Fibroblast of skin of back (primary cell): Measurements from ENCODE around the gene NAT16.
"Not testable (repeated sequence)": the region's sequence is repeated elsewhere in the genome, so short reads cannot be mapped to it uniquely, and the experiment has no call there.

Experiments
- DNase-seq: peaks from one replicate; pipeline ENCODE4 v3.0.0-alpha.2; 2013

Gene NAT16

DNA sequence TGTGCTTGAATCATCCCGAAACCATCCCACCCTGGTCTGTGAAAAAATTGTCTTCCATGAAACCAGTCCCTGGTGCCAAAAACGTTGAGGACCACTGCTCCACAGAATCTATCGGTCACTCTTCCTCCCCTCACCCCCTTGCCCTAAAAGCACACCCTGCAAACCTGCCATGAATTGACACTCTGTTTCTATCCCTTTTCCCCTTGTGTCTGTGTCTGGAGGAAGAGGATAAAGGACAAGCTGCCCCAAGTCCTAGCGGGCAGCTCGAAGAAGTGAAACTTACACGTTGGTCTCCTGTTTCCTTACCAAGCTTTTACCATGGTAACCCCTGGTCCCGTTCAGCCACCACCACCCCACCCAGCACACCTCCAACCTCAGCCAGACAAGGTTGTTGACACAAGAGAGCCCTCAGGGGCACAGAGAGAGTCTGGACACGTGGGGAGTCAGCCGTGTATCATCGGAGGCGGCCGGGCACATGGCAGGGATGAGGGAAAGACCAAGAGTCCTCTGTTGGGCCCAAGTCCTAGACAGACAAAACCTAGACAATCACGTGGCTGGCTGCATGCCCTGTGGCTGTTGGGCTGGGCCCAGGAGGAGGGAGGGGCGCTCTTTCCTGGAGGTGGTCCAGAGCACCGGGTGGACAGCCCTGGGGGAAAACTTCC lies 54.0 kb downstream of the NAT16 start:
- peak; percentile 93 for DNase-seq

DNA sequence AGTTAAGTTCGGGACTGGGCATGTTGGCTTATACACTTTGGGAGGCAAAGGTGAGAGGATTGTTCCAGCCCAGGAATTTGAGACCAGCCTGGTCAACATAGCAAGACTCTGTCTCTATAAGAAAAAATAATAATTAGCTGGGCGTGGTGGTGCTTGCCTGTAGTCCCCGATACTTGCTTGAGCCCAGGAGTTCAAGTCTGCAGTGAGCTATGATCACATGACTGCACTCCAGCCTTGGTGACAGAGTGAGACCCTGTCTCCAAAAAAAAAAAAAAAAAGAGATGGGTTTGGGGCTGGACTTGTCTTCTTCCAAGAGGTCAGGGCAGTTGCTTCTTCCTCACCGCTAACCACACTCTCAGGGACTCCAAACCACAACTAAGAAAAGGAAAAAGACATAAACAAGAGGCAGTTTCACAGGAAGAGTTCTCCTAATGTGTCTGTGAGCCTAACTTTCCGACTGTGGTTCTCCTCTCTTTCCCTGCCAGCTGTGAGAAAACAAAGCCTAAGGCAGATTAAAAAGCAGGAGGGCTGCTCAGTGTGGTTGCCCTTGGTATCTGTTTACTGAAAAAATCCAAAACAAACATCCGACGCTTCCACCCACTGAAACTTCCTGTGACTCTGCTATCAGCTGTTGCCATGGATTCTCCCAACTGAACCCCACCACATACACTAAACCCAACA lies 55.6 kb downstream of the NAT16 start:
- peak; percentile 86 for DNase-seq

DNA sequence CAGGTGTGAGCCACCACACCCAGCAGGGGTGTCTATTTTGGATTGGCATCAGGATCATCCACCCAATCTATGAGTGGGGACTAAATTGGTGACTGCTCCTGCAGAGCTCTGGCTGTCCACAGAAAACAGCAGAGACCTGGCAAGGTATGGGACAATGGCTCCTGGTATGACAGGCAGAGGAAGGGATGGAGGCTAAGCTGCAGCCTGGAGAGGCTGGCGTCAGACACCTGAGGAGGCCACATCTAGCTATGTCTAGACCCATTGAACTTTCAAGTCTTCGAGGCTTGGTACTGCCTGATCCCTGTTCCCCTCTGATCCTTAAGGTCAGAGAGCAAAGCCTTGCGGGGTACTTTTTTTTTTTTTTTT lies 56.4 kb downstream of the NAT16 start:
- DNase-seq, result no peak

DNA sequence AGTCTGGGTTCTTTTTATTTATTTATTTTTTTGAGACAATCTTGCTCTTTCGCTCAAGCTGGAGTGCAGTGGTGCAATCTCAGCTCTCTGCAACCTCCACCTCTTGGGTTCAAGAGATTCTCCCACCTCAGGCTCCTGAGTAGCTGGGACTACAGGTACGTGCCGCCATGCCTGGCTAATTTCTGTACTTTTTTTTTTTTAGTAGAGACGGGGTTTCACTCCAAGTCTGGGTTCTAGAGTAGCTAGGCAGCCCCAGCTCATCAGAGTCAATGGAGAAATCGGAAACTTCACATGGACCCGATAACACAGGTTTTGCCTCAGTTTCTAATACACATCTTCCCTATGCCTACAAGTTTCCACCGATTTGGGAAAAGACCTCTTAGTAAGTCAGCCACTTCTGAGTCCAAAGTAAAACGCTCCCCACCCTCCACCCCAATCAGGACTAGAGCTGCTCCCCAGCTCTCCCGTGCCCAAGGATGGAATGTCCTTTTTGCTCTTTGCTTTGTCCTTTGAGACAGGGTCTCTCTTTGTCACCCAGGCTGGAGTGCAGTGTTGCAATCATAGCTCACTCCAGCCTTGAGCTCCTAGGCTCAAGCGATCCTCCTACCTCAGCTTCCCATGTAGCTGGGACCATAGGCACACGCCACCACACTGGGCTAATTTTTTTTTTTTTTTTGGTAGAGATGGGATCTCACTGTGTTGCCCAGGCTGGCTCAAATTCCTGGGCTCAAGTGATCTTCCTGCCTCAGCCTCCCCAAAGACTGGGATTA lies 57.0 kb downstream of the NAT16 start:
- no peak for DNase-seq

DNA sequence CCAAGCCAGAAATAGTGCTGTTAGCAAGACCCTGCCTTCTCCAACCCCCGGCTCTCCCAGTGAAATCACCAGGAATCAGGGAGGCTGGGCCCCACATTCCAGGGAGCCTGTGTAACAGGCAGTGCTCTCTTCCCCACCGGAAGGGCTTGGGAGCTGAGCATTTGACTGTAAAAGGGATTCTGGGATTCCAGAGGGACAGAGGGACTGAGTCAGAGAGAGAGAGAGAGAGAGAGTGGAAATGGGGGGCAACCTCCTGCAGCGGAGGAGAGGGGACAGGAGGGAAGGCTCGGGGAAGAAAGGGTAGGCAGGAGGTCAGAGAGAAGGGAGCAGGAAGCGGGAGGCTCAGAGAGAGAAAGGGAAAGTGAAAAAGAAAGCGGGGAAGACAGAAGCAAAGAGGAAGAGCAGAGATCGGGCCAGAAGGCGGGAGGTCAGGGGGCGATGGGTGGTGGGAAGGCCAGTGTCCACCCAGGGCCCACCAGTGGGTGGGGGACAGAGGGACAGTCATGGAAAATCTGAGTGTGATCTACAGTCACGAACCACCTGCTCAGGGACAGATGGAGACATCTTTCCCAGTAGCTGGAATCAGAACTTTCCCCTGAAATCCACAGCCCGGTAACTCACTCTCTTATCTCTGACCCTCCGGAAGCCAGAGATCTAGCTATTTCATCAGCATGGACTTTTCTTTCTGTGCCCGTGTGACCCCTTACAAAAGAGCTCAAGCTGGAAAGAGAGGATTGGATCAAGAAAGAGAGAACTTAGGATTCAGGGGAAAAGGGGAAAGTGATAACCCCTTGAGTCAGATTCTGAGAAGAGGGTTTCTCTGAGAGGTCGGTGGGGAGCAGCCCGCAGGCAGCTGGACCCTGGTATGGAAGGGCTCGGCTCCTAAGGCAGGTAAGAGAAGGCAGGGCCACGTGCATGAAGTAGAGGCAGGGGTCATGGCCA lies 57.8 kb downstream of the NAT16 start:
- DNase-seq, result peak; percentile 100

DNA sequence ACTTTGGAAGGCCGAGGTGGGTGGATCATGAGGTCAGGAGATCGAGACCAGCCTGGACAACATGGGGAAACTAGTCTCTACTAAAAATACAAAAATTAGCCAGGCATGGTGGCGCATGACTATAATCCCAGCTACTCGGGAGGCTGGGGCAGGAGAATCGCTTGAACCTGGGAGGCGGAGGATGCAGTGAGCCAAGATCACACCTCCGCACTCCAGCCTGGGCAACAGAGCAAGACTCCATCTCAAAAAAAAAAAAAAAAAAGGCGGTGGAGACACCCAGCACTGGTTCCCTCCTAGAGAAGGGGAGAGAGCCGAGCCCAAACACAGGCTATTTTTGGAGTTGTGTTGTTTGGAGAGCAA lies 58.5 kb downstream of the NAT16 start:
- not testable (repeated sequence) for DNase-seq
